ENCODE data around the gene PCSK5.

DNA sequence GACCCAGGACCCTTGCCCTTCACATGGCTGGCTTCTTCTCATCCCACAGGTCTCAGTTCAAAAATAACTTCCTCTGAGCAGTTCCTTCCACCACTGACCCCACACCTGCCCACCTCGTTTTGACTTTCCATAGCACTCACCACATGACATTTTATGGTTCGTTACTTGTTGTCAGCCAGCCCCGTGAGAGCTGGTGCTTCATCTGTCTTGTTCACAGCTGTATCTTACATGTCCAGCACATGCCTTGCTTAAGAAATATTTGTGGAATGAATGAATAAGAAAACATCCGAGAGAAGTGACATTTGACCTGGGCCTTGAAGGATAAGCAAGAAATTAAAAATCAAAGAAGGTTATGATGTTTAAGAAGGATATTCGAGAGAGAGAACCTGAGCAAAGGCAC lies 309.8 kb downstream of the PCSK5 start:
- TF ChIP-seq, protein P1, sequence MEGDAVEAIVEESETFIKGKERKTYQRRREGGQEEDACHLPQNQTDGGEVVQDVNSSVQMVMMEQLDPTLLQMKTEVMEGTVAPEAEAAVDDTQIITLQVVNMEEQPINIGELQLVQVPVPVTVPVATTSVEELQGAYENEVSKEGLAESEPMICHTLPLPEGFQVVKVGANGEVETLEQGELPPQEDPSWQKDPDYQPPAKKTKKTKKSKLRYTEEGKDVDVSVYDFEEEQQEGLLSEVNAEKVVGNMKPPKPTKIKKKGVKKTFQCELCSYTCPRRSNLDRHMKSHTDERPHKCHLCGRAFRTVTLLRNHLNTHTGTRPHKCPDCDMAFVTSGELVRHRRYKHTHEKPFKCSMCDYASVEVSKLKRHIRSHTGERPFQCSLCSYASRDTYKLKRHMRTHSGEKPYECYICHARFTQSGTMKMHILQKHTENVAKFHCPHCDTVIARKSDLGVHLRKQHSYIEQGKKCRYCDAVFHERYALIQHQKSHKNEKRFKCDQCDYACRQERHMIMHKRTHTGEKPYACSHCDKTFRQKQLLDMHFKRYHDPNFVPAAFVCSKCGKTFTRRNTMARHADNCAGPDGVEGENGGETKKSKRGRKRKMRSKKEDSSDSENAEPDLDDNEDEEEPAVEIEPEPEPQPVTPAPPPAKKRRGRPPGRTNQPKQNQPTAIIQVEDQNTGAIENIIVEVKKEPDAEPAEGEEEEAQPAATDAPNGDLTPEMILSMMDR (IDR thresholded peaks at IDR 0.05): no peak
- TF ChIP-seq POLR2A (IDR thresholded peaks at IDR 0.05): no peak
- no peak for TF ChIP-seq POLR2AphosphoS5 (IDR thresholded peaks at IDR 0.05)

Measured in stomach (tissue), 4 donors.